GM13977 (cell line): ENCODE measurements around the gene SLC38A1.

Experiments
- DNase-seq: peaks from one replicate; pipeline ENCODE4 v3.0.0; 2012; ENCODE audit warnings: low spot score
- CTCF ChIP-seq: IDR thresholded peaks from 2 replicates; pipeline ENCODE4 v1.5.1; 2012; ENCODE audit warnings: mild to moderate bottlenecking, control low read depth; ENCODE audit not compliant: insufficient read depth; ENCODE audit errors: extremely low read depth, missing control alignments
- in situ Hi-C: fragments of 300-500 bp; cut with MboI; formaldehyde crosslinking; loops from one replicate; pipeline ENCODE4 v1.12.0; 2022; ENCODE audit warnings: low sequenced_read_pairs, low pct_unique_long_range_greater_than_20kb, mixed read lengths, inconsistent platforms; ENCODE audit not compliant: unreplicated experiment

Gene SLC38A1

GRCh38 chr12:46217541-46218321, 51.1 kb downstream of the SLC38A1 start:
- in situ Hi-C loops = loop anchor here (10.0 kb wide), 1 partner anchor 47 kb away; the partner anchor contains the start of gene SLC38A1
- DNase-seq = no peak
- TF ChIP-seq CTCF = no peak

- TF ChIP-seq CTCF = no peak
- in situ Hi-C loops = loop anchor here (10.0 kb wide), 1 partner anchor 50 kb away; the partner anchor contains the start of gene SLC38A1
- no peak for DNase-seq
Measured at GRCh38 chr12:46214668-46215436, 54.0 kb downstream of the SLC38A1 start.

GRCh38 chr12:46212108-46212982, 56.5 kb downstream of the SLC38A1 start:
- no peak for TF ChIP-seq CTCF
- no peak for DNase-seq
- in situ Hi-C loops = loop anchor here (10.0 kb wide), 1 partner anchor 52 kb away; the partner anchor contains the start of gene SLC38A1

GRCh38 chr12:46210873-46211439, 57.9 kb downstream of the SLC38A1 start:
- no peak for DNase-seq

GRCh38 chr12:46209914-46210872, 58.6 kb downstream of the SLC38A1 start:
- no peak for TF ChIP-seq CTCF
- DNase-seq = no peak
- in situ Hi-C loops = loop anchor here (10.0 kb wide), 1 partner anchor 55 kb away; the partner anchor contains the start of gene SLC38A1

More at GRCh38 chr12:46210873-46211439, 57.9 kb downstream of the SLC38A1 start:
- in situ Hi-C loops = loop anchor here (10.0 kb wide), 1 partner anchor 54 kb away; the partner anchor contains the start of gene SLC38A1
- no peak for TF ChIP-seq CTCF
